HepG2 (cell line): ENCODE data around the gene PTAFR. TPM values are rescaled to one million over a fixed set of nuclear protein-coding genes. Genes with fewer than 3 reads are reported as not detected.

Experiments used
- ATAC-seq: fragments of 200-7000 bp; cut with Tn5 transposase; 3 replicates; pipeline ENCODE4 v1.9.1; 2020; ENCODE audit warnings: mild to moderate bottlenecking, moderate library complexity
- BruUV-seq: library from RNA; stranded (reverse); fragments of 400-500 nt; replicated peaks from 2 replicates; lab custom pipeline; 2021; lab: Mats Ljungman, UMichigan
- CTCF ChIA-PET: fragments of 300-600 bp; formaldehyde crosslinking; extraction: SDS; loops from one replicate; lab custom pipeline; 2021; ENCODE audit warnings: low total read pairs, inconsistent platforms, low intra/inter-chr PET ratio; lab: Yijun Ruan, JAX
- POLR2A ChIA-PET: fragments of 350-600 bp; sonication (Branson Sonifier 250); formaldehyde crosslinking; loops from one replicate; lab custom pipeline; 2020; ENCODE audit warnings: antibody characterized with exemption, inconsistent platforms; lab: Yijun Ruan, JAX
- DNase-seq: peaks from one replicate; pipeline ENCODE4 v3.0.0-alpha.2; 2015; ENCODE audit warnings: low spot score
- FAIRE-seq: peaks from 3 replicates; lab custom pipeline; 2011; peaks lifted over from hg19 to GRCh38; lab: Jason Lieb, UNC
- H2AFZ ChIP-seq: one replicate; pipeline ENCODE4 v1.6.1; 2011; ENCODE audit warnings: low read length, inconsistent platforms
- H3K27ac ChIP-seq: fragments of 300-600 bp; 3 replicates; pipeline ENCODE4 v1.8.0; 2011; ENCODE audit warnings: mixed run types, mild to moderate bottlenecking, mixed read lengths, low read length, inconsistent platforms; ENCODE audit not compliant: insufficient read depth; ENCODE audit errors: extremely low read length
- H3K27me3 ChIP-seq, 2 experiments: fragments of 200-600 bp in 1 of 2; 2 replicates in 1 of 2; 3 replicates in 1 of 2; pipeline versions ENCODE4 v1.6.0 to v1.8.0; 2011; ENCODE audit warnings: low read length in 2 of 2, mild to moderate bottlenecking in 2 of 2, moderate library complexity in 2 of 2, inconsistent platforms in 1 of 2; ENCODE audit not compliant: insufficient read depth in 2 of 2, control insufficient read depth in 1 of 2
- H3K36me3 ChIP-seq, 2 experiments: fragments of 200-600 bp in 1 of 2; replicated peaks in 1 of 2; 2 replicates in 1 of 2; 3 replicates in 1 of 2; pipeline versions ENCODE4 v1.5.1 to v1.8.0; 2011; ENCODE audit warnings: low read length in 2 of 2, inconsistent platforms in 1 of 2; ENCODE audit not compliant: insufficient read depth in 2 of 2, control insufficient read depth in 1 of 2
- H3K4me1 ChIP-seq: 2 replicates; pipeline ENCODE4 v1.5.1; 2012; ENCODE audit warnings: low read length, inconsistent platforms; ENCODE audit not compliant: insufficient read depth
- H3K4me2 ChIP-seq: 2 replicates; pipeline ENCODE4 v1.6.0; 2011; ENCODE audit warnings: low read depth, low read length, inconsistent platforms
- H3K4me3 ChIP-seq, 3 experiments: fragments of 200-600 bp in 1 of 3; sonication (generic), shearing (Covaris generic) in 1 of 3; replicated peaks in 1 of 3; 2 replicates each; pipeline ENCODE4 v1.5.1; 2011 to 2016; ENCODE audit warnings: low read length in 3 of 3, inconsistent platforms in 2 of 3, low read depth in 2 of 3, mild to moderate bottlenecking in 2 of 3, control low read depth in 1 of 3, mixed read lengths in 1 of 3; ENCODE audit not compliant: insufficient read depth in 1 of 3
- H3K79me2 ChIP-seq: one replicate; pipeline ENCODE4 v1.6.1; 2011; ENCODE audit warnings: low read length, inconsistent platforms; ENCODE audit not compliant: insufficient read depth
- H3K9ac ChIP-seq: 2 replicates; pipeline ENCODE4 v1.6.0; 2011; ENCODE audit warnings: mild to moderate bottlenecking, low read depth, low read length, inconsistent platforms; ENCODE audit not compliant: insufficient read depth
- H3K9me3 ChIP-seq: 2 replicates; pipeline ENCODE4 v1.5.1; 2012; ENCODE audit warnings: mild to moderate bottlenecking, low read length
- H4K20me1 ChIP-seq: 2 replicates; pipeline ENCODE4 v1.6.0; 2011; ENCODE audit warnings: inconsistent platforms, mild to moderate bottlenecking, low read length, moderate library complexity; ENCODE audit not compliant: insufficient read depth
- CHCHD3 ChIP-seq: sonication (generic); formaldehyde crosslinking; IDR thresholded peaks from 2 replicates; pipeline ENCODE4 v1.8.0; 2022; ENCODE audit warnings: mild to moderate bottlenecking, missing genetic modification reagents, moderate library complexity
- CREB1 ChIP-seq, 2 experiments: fragments of 450-650 bp in 1 of 2; IDR thresholded peaks; 2 replicates each; pipeline ENCODE4 v1.6.1; 2016 to 2017; ENCODE audit warnings: control low read depth in 1 of 2, mild to moderate bottlenecking in 1 of 2, missing compliant biosample characterization in 1 of 2, missing genetic modification characterization in 1 of 2
- FLYWCH1 ChIP-seq: sonication (generic); formaldehyde crosslinking; IDR thresholded peaks from 2 replicates; pipeline ENCODE4 v1.8.1; 2023; ENCODE audit warnings: mild to moderate bottlenecking, missing genetic modification reagents
- FOXM1 ChIP-seq: sonication (generic); formaldehyde crosslinking; IDR thresholded peaks from 2 replicates; pipeline ENCODE4 v1.5.0; 2020; ENCODE audit warnings: missing genetic modification reagents
- JUN ChIP-seq: sonication (generic); formaldehyde crosslinking; IDR thresholded peaks from 2 replicates; pipeline ENCODE4 v1.4.0; 2020; ENCODE audit warnings: mild to moderate bottlenecking, missing genetic modification reagents
- KLF16 ChIP-seq, 2 experiments: sonication (generic) in 1 of 2; formaldehyde crosslinking in 1 of 2; IDR thresholded peaks; 2 replicates each; pipeline versions ENCODE4 v1.6.1 to v1.8.0; 2016 to 2023; ENCODE audit warnings: missing genetic modification reagents in 2 of 2, missing compliant biosample characterization in 1 of 2
- NR3C1 ChIP-seq: sonication (generic); formaldehyde crosslinking; IDR thresholded peaks from 2 replicates; pipeline ENCODE4 v1.4.0; 2020; ENCODE audit warnings: missing genetic modification reagents
- RBFOX2 ChIP-seq: fragments of 200-400 bp; formaldehyde crosslinking; IDR thresholded peaks from 2 replicates; pipeline ENCODE4 v1.6.1; 2017; ENCODE audit warnings: low read depth, mild to moderate bottlenecking, low read length
- TSC22D2 ChIP-seq: sonication (generic); formaldehyde crosslinking; IDR thresholded peaks from 2 replicates; pipeline ENCODE4 v1.5.1; 2020; ENCODE audit warnings: missing genetic modification reagents, mild to moderate bottlenecking, borderline replicate concordance
- ZFP62 ChIP-seq: sonication (generic); formaldehyde crosslinking; IDR thresholded peaks from 2 replicates; pipeline ENCODE4 v1.4.0; 2020; ENCODE audit warnings: missing genetic modification reagents
- ZFP82 ChIP-seq: sonication (generic); formaldehyde crosslinking; IDR thresholded peaks from 2 replicates; pipeline ENCODE4 v1.5.1; 2020; ENCODE audit warnings: mild to moderate bottlenecking, missing genetic modification reagents, borderline replicate concordance
- ZIK1 ChIP-seq: sonication (generic); formaldehyde crosslinking; IDR thresholded peaks from 2 replicates; pipeline ENCODE4 v1.5.0; 2020; ENCODE audit warnings: mild to moderate bottlenecking, low read depth, missing genetic modification reagents, borderline replicate concordance
- ZNF446 ChIP-seq: sonication (generic); formaldehyde crosslinking; IDR thresholded peaks from 2 replicates; pipeline ENCODE4 v1.5.0; 2020; ENCODE audit warnings: mild to moderate bottlenecking, missing genetic modification reagents
- ZNF713 ChIP-seq: sonication (generic); formaldehyde crosslinking; IDR thresholded peaks from 2 replicates; pipeline ENCODE4 v1.4.0; 2020; ENCODE audit warnings: mild to moderate bottlenecking, missing genetic modification reagents
- WGBS: methylation state at CpG from one replicate; pipeline ENCODE4 v1.1.6; 2017; ENCODE audit warnings: low lambda C conversion rate; 5-methylcytosine and 5-hydroxymethylcytosine counted together
- in situ Hi-C: cut with HindIII; loops from 2 replicates; pipeline ENCODE4 v1.10.0; 2017; ENCODE audit warnings: low pct_unique_long_range_greater_than_20kb; ENCODE audit not compliant: extremely low pct_ligation_motif_present
- intact Hi-C: fragments of 100-400 bp; cut with micrococcal nuclease; formaldehyde crosslinking; loops from one replicate; pipeline ENCODE4 v1.10.0; 2022; ENCODE audit not compliant: unreplicated experiment
- polyA plus RNA-seq, 8 experiments: library from polyadenylated mRNA; depleted of rRNA in 3 of 8; stranded (reverse) in 7 of 8; unstranded in 1 of 8; fragments of >200 nt; fragmentation: Illumina TruSeq in 4 of 8; extraction: Trizol in 4 of 8; gene quantifications; 2 replicates each; pipeline versions ENCODE4 v1.2.1 to v1.2.3, GENCODE V29; 2011 to 2016; ENCODE audit warnings: low read depth in 4 of 8, missing spikeins in 1 of 8, mixed read lengths in 1 of 8; ENCODE audit not compliant: insufficient read depth in 1 of 8
- total RNA-seq, 5 experiments: library from RNA; depleted of rRNA; stranded (reverse); fragments of >200 nt; fragmentation: Illumina TruSeq; extraction: Trizol; gene quantifications; 2 replicates each; pipeline ENCODE4 v1.2.3, GENCODE V29; 2016; ENCODE audit warnings: low read depth in 1 of 5
- TF ChIP-seq, protein P1 (sequence below): sonication (generic); formaldehyde crosslinking; IDR thresholded peaks from 2 replicates; pipeline ENCODE4 v1.4.0; 2020; ENCODE audit warnings: low read depth, missing genetic modification reagents
- TF ChIP-seq, protein P2 (sequence below): sonication (generic); formaldehyde crosslinking; IDR thresholded peaks from 2 replicates; pipeline ENCODE4 v1.4.0; 2020; ENCODE audit warnings: missing genetic modification reagents, mild to moderate bottlenecking, borderline replicate concordance

The PTAFR gene
- total and polyA plus RNA-seq, 2 of the 13 experiments (the other 11 are each of a cell fraction or from before 2014, with no cell fraction given): 0.27 to 24.0 TPM

DNA sequence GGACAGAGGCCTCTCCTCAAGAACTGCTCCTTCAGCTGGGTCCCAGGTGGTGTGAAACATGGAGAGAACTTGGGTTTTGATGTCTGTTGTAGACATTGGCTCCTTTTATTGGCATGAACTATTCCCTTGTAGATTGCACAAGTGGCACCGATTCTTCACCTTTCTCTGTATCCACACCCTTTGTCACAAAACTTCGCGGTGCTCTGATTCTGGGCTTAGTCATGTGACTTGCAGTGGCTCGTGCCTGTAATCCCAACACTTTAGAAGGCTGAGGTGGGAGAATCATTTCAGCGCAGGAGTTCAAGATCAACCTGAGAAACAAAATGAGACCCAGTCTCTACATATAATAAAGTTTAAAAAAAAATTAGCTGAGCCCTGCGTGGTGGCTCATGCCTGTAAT is 45.6 kb downstream of the PTAFR start:
- DNase-seq: no peak

More for the DNA sequence above, 45.6 kb downstream of the PTAFR start:
- no TSS peak for BruUV-seq
- Histone ChIP-seq H4K20me1 (no peaks in the 10 kb centered on the region), H3K27ac (no peak overlapping the region), H3K79me2 (no peaks in the 10 kb centered on the region), H2AFZ (no peak overlapping the region), H3K4me2 (no peak overlapping the region), H3K9ac (no peak overlapping the region), H3K9me3 (no peaks in the 10 kb centered on the region), H3K4me3 (no peak overlapping the region), H3K27me3 (peaks cover 3 to 20% of the 10 kb centered on the region in 2 experiments; a peak in 4 of 5 replicates), H3K36me3 (no peaks in the 10 kb centered on the region), H3K4me1 (peaks cover 13% of the 10 kb centered on the region)
- intact Hi-C loops (no loop called here), in situ Hi-C loops (no loop called here)
- POLR2A ChIA-PET: no interaction called here
- 29% methylated on average over 5 of the region's 6 CpGs for WGBS
- ATAC-seq (no peak), FAIRE-seq (no peak)
- CTCF ChIA-PET: no interaction called here
- no peak for TF ChIP-seq RBFOX2
- no peak for TF ChIP-seq CREB1 (IDR thresholded peaks at IDR 0.05)
- TF ChIP-seq CREB1 (CRISPR knock-in tag; IDR thresholded peaks at IDR 0.05): no peak
- TF ChIP-seq ZNF713 (CRISPR knock-in tag): no peak
- TF ChIP-seq, protein P1, sequence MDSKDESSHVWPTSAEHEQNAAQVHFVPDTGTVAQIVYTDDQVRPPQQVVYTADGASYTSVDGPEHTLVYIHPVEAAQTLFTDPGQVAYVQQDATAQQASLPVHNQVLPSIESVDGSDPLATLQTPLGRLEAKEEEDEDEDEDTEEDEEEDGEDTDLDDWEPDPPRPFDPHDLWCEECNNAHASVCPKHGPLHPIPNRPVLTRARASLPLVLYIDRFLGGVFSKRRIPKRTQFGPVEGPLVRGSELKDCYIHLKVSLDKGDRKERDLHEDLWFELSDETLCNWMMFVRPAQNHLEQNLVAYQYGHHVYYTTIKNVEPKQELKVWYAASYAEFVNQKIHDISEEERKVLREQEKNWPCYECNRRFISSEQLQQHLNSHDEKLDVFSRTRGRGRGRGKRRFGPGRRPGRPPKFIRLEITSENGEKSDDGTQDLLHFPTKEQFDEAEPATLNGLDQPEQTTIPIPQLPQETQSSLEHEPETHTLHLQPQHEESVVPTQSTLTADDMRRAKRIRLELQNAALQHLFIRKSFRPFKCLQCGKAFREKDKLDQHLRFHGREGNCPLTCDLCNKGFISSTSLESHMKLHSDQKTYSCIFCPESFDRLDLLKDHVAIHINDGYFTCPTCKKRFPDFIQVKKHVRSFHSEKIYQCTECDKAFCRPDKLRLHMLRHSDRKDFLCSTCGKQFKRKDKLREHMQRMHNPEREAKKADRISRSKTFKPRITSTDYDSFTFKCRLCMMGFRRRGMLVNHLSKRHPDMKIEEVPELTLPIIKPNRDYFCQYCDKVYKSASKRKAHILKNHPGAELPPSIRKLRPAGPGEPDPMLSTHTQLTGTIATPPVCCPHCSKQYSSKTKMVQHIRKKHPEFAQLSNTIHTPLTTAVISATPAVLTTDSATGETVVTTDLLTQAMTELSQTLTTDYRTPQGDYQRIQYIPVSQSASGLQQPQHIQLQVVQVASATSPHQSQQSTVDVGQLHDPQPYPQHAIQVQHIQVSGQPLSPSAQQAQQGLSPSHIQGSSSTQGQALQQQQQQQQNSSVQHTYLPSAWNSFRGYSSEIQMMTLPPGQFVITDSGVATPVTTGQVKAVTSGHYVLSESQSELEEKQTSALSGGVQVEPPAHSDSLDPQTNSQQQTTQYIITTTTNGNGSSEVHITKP (CRISPR knock-in tag): no peak
- TF ChIP-seq, protein P2, sequence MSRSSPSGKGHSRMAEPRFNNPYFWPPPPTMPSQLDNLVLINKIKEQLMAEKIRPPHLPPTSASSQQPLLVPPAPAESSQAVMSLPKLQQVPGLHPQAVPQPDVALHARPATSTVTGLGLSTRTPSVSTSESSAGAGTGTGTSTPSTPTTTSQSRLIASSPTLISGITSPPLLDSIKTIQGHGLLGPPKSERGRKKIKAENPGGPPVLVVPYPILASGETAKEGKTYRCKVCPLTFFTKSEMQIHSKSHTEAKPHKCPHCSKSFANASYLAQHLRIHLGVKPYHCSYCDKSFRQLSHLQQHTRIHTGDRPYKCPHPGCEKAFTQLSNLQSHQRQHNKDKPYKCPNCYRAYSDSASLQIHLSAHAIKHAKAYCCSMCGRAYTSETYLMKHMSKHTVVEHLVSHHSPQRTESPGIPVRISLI: no peak
- no peak for TF ChIP-seq CHCHD3 (CRISPR knock-in tag)
- no peak for TF ChIP-seq ZNF446 (CRISPR knock-in tag)
- TF ChIP-seq JUN: no peak
- TF ChIP-seq ZFP82 (CRISPR knock-in tag): no peak
- no peak for TF ChIP-seq FOXM1 (CRISPR knock-in tag)
- TF ChIP-seq KLF16 (CRISPR knock-in tag; IDR thresholded peaks at IDR 0.05): no peak
- no peak for TF ChIP-seq ZFP62
- TF ChIP-seq FLYWCH1 (CRISPR knock-in tag): no peak
- TF ChIP-seq ZIK1 (CRISPR knock-in tag): no peak
- no peak for TF ChIP-seq NR3C1 (CRISPR knock-in tag)
- no peak for TF ChIP-seq TSC22D2 (CRISPR knock-in tag)
- TF ChIP-seq, all 625 proteins: peak for 0
